K562 (cell line): ENCODE results near the gene ZNF81. TPM values are rescaled to one million over a fixed set of nuclear protein-coding genes. Genes with fewer than 3 reads are reported as not detected.
A peak's percentile ranks its signal among the peaks of the same experiment; 100 is the strongest.

Experiments
- ATAC-seq: fragments of 200-7000 bp; cut with Tn5 transposase; 3 replicates; pipeline ENCODE4 v1.9.1; 2020; ENCODE audit warnings: moderate library complexity
- BruUV-seq: library from RNA; stranded (reverse); fragments of 400-500 nt; replicated peaks from 2 replicates; lab custom pipeline; 2021; lab: Mats Ljungman, UMichigan
- CTCF ChIA-PET: fragments of 300-600 bp; formaldehyde crosslinking; extraction: SDS; loops from one replicate; lab custom pipeline; 2021; ENCODE audit warnings: low intra/inter-chr PET ratio; lab: Yijun Ruan, JAX
- POLR2A ChIA-PET: fragments of 300-600, 350-650 bp; sonication (Branson Sonifier 250); formaldehyde crosslinking; extraction: SDS; loops from one replicate; lab custom pipeline; 2021; ENCODE audit warnings: antibody characterized with exemption, inconsistent platforms; lab: Yijun Ruan, JAX
- DNase-seq, 4 experiments: peaks; one replicate each; pipeline versions ENCODE4 v3.0.0 to v3.0.0-alpha.2; 2011 to 2018; ENCODE audit warnings: low spot score in 3 of 4, mixed read lengths in 3 of 4; ENCODE audit errors: extremely low read depth in 1 of 4
- FAIRE-seq: peaks from 2 replicates; lab custom pipeline; 2011; peaks lifted over from hg19 to GRCh38; lab: Jason Lieb, UNC
- H2AFZ ChIP-seq: 2 replicates; pipeline ENCODE4 v1.6.0; 2011; ENCODE audit warnings: low read depth, low read length, control low read depth, inconsistent platforms
- H3K27ac ChIP-seq: fragments of 200-600 bp; 3 replicates; pipeline ENCODE4 v1.8.0; 2011; ENCODE audit warnings: low read depth, mild to moderate bottlenecking, control low read depth, inconsistent platforms, low read length, moderate library complexity, mixed read lengths; ENCODE audit errors: extremely low read depth
- H3K27me3 ChIP-seq, 2 experiments: fragments of 300-600 bp in 1 of 2; 2 replicates in 1 of 2; 3 replicates in 1 of 2; pipeline versions ENCODE4 v1.6.0 to v1.8.0; 2011; ENCODE audit warnings: inconsistent platforms in 2 of 2, low read length in 2 of 2, mild to moderate bottlenecking in 1 of 2, mixed read lengths in 1 of 2, moderate library complexity in 1 of 2; ENCODE audit not compliant: control insufficient read depth in 2 of 2, insufficient read depth in 2 of 2
- H3K36me3 ChIP-seq: fragments of 300-600 bp; 3 replicates; pipeline ENCODE4 v1.8.0; 2011; ENCODE audit warnings: mild to moderate bottlenecking, low read length, inconsistent platforms; ENCODE audit not compliant: control insufficient read depth, insufficient read depth
- H3K4me1 ChIP-seq, 2 experiments: fragments of 200-600 bp in 1 of 2; replicated peaks in 1 of 2; 2 replicates in 1 of 2; 3 replicates in 1 of 2; pipeline versions ENCODE4 v1.5.1 to v1.8.0; 2011; ENCODE audit warnings: inconsistent platforms in 2 of 2, low read length in 2 of 2, mild to moderate bottlenecking in 1 of 2, mixed read lengths in 1 of 2, moderate library complexity in 1 of 2; ENCODE audit not compliant: control insufficient read depth in 2 of 2, insufficient read depth in 2 of 2
- H3K4me2 ChIP-seq: 2 replicates; pipeline ENCODE4 v1.6.1; 2011; ENCODE audit warnings: low read length, control low read depth, inconsistent platforms, mixed read lengths; ENCODE audit not compliant: insufficient read depth
- H3K4me3 ChIP-seq: fragments of 200-600 bp; sonication (generic), shearing (Covaris generic); 2 replicates; pipeline ENCODE4 v1.5.1; 2016; ENCODE audit warnings: control low read depth, inconsistent platforms
- H3K79me2 ChIP-seq: fragments of 200-600 bp; 3 replicates; pipeline ENCODE4 v1.8.0; 2011; ENCODE audit warnings: low read length, inconsistent platforms; ENCODE audit not compliant: control insufficient read depth, insufficient read depth
- H3K9ac ChIP-seq, 2 experiments: 2 replicates each; pipeline versions ENCODE4 v1.6.0 to v1.6.1; 2011; ENCODE audit warnings: low read depth in 2 of 2, low read length in 2 of 2, control low read depth in 1 of 2, inconsistent platforms in 1 of 2, mild to moderate bottlenecking in 1 of 2, mixed read lengths in 1 of 2; ENCODE audit not compliant: insufficient read depth in 1 of 2
- H3K9me1 ChIP-seq: one replicate; pipeline ENCODE4 v1.6.0; 2011; ENCODE audit warnings: inconsistent platforms, mild to moderate bottlenecking, low read length, moderate library complexity; ENCODE audit not compliant: control insufficient read depth, insufficient read depth
- H3K9me3 ChIP-seq: replicated peaks from 2 replicates; pipeline ENCODE4 v1.5.1; 2011; ENCODE audit warnings: low read depth, low read length, inconsistent platforms; ENCODE audit not compliant: control insufficient read depth, insufficient read depth
- H4K20me1 ChIP-seq: replicated peaks from 2 replicates; pipeline ENCODE4 v1.6.1; 2011; ENCODE audit warnings: low read length, inconsistent platforms, mixed read lengths; ENCODE audit not compliant: control insufficient read depth, insufficient read depth
- ERF ChIP-seq: fragments of 450-650 bp; formaldehyde crosslinking; IDR thresholded peaks from 2 replicates; pipeline ENCODE4 v1.4.0; 2020; ENCODE audit warnings: mild to moderate bottlenecking, mixed read lengths
- RAD21 ChIP-seq, 2 experiments: fragments of 250-450 bp in 1 of 2; fragments of 450-650 bp in 1 of 2; sonication (Bioruptor Pico) in 1 of 2; formaldehyde crosslinking in 1 of 2; IDR thresholded peaks in 1 of 2; conservative IDR thresholded peaks in 1 of 2; 2 replicates each; pipeline versions ENCODE4 v1.4.0 to v1.8.0; 2020 to 2022; ENCODE audit warnings: mild to moderate bottlenecking in 2 of 2, moderate library complexity in 1 of 2
- REST ChIP-seq, 2 experiments: fragments of 450-650 bp; formaldehyde crosslinking in 1 of 2; IDR thresholded peaks; 2 replicates each; pipeline versions ENCODE4 v1.4.0 to v1.6.1; 2014 to 2020; ENCODE audit warnings: mild to moderate bottlenecking in 2 of 2, borderline replicate concordance in 1 of 2, low read depth in 1 of 2
- SMC3 ChIP-seq: conservative IDR thresholded peaks from 2 replicates; pipeline ENCODE4 v1.6.1; 2011; ENCODE audit warnings: low read depth, low read length, improper control_type of control experiment; ENCODE audit not compliant: insufficient read depth
- ZNF79 ChIP-seq: fragments of 250-450 bp; sonication (Bioruptor Pico); IDR thresholded peaks from 2 replicates; pipeline ENCODE4 v1.4.0; 2020; ENCODE audit warnings: low read depth, mild to moderate bottlenecking, moderate library complexity
- WGBS: fragments of 100-300 bp; shearing (Covaris generic); methylation state at CpG from one replicate; pipeline ENCODE4 v1.1.6; 2016; ENCODE audit warnings: low coverage, mixed read lengths; ENCODE audit not compliant: insufficient coverage; ENCODE audit errors: missing lambda C conversion rate; 5-methylcytosine and 5-hydroxymethylcytosine counted together
- in situ Hi-C: fragments of 300-500 bp; cut with MboI; formaldehyde crosslinking; loops from 4 replicates; pipeline ENCODE4 v1.15.0; 2018; ENCODE audit warnings: inconsistent platforms, mixed read lengths
- intact Hi-C: fragments of 100-400 bp; cut with micrococcal nuclease; formaldehyde crosslinking; loops from 2 replicates; pipeline ENCODE4 v1.14.2; 2022
- polyA plus RNA-seq, 8 experiments: library from polyadenylated mRNA; depleted of rRNA in 4 of 8; stranded (reverse) in 5 of 8; unstranded in 3 of 8; fragments of >200 nt; fragmentation: Nextera tagmentation in 2 of 8; fragmentation: Illumina TruSeq in 1 of 8; extraction: Ambion mirVana in 2 of 8; extraction: Trizol in 1 of 8; gene quantifications; 2 replicates each; pipeline versions ENCODE4 v1.2.1 to v1.2.3, GENCODE V29; 2011 to 2014; ENCODE audit warnings: inconsistent platforms in 1 of 8, missing spikeins in 1 of 8
- total RNA-seq, 7 experiments: library from RNA; depleted of rRNA in 6 of 7; stranded (reverse); fragments of >200 nt in 6 of 7; fragmentation: Illumina TruSeq in 2 of 7; extraction: Trizol in 2 of 7; gene quantifications; 2 replicates each; pipeline versions ENCODE4 v1.2.1 to v1.2.3, GENCODE V29; 2011 to 2021; ENCODE audit warnings: low replicate concordance in 1 of 7
- TF ChIP-seq, protein P1 (sequence below): fragments of 450-650 bp; IDR thresholded peaks from 2 replicates; pipeline ENCODE4 v1.7.1; 2018; ENCODE audit warnings: mild to moderate bottlenecking, low read depth; ENCODE audit not compliant: partially characterized antibody
- TF ChIP-seq, protein P2 (sequence below), 3 experiments: IDR thresholded peaks in 2 of 3; conservative IDR thresholded peaks in 1 of 3; 2 replicates each; pipeline ENCODE4 v1.5.1; 2011 to 2012; ENCODE audit warnings: low read length in 3 of 3, mild to moderate bottlenecking in 3 of 3, control low read depth in 2 of 3, improper control_type of control experiment in 1 of 3, inconsistent platforms in 1 of 3, low read depth in 1 of 3, mixed read lengths in 1 of 3, moderate library complexity in 1 of 3; ENCODE audit not compliant: insufficient read depth in 2 of 3

The ZNF81 gene
- total and polyA plus RNA-seq, 9 of the 15 experiments (the other 6 are each of a cell fraction or from before 2014, with no cell fraction given) = 2.4 to 9.6 (median 4.9) TPM

DNA sequence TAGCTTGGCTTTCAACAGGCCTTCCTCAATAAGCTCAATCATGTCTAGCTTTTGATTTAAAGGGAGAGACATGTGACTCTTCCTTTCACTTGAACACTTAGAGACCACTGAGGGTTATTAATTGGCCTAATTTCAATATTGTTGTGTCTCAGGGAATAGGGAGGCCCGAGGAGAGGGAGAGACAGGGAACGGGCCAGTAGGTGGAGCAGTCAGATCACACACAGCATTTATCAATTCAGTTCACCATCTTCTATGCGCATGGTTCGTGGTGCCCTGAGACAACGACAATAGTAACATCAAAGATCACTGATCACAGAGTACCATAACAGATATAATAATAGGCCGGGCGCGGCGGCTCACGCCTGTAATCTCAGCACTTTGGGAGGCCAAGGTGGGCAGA, 17.8 kb downstream of the ZNF81 start:
- Histone ChIP-seq H3K9me3 (no peaks in the 10 kb centered on the region), H3K9me1 (no peaks in the 10 kb centered on the region), H3K27ac (no peak overlapping the region), H3K4me3 (no peak overlapping the region), H3K36me3 (peaks cover 4% of the 10 kb centered on the region; the same call in 1 of the 3 replicates), H3K4me2 (no peak overlapping the region), H2AFZ (no peak overlapping the region), H3K4me1 (no peaks in the 10 kb centered on the region; a peak in 1 of 5 replicates), H3K79me2 (no peaks in the 10 kb centered on the region), H4K20me1 (no peaks in the 10 kb centered on the region), H3K27me3 (no peaks in the 10 kb centered on the region), H3K9ac (no peak overlapping the region)
- intact Hi-C loops (loop anchor here (1.0 kb wide), 1 partner anchor 172 kb away; no protein-coding TSS in a partner anchor), in situ Hi-C loops (loop anchor here (25.0 kb wide), 1 partner anchor 633 kb away; the partner anchor contains the start of gene FTSJ1)
- DNase-seq (peak in 1 of 4 experiments; percentile 24), FAIRE-seq (peak; percentile 59), ATAC-seq (peak; percentile 67; the same call in 2 of the 3 replicates)
- no TSS peak for BruUV-seq
- WGBS = 83% methylated on average over 7 of the region's 10 CpGs
- TF ChIP-seq RAD21 (CRISPR knock-in tag; conservative IDR thresholded peaks at IDR 0.05 in 1 of 2, IDR thresholded peaks at IDR 0.05 in 1 of 2) (peak in 1 of 2 experiments; percentile 51; a peak in 3 of 4 replicates), ZNF79 (CRISPR knock-in tag) (no peak), SMC3 (peak; percentile 37; the same call in 1 of the 2 replicates), REST (IDR thresholded peaks at IDR 0.05; ENCODE audit: borderline replicate concordance) (peak; percentile 69), REST (CRISPR knock-in tag; IDR thresholded peaks at IDR 0.05; ENCODE audit: low read depth) (no peak), ERF (CRISPR knock-in tag) (no peak)
- TF ChIP-seq, protein P1, sequence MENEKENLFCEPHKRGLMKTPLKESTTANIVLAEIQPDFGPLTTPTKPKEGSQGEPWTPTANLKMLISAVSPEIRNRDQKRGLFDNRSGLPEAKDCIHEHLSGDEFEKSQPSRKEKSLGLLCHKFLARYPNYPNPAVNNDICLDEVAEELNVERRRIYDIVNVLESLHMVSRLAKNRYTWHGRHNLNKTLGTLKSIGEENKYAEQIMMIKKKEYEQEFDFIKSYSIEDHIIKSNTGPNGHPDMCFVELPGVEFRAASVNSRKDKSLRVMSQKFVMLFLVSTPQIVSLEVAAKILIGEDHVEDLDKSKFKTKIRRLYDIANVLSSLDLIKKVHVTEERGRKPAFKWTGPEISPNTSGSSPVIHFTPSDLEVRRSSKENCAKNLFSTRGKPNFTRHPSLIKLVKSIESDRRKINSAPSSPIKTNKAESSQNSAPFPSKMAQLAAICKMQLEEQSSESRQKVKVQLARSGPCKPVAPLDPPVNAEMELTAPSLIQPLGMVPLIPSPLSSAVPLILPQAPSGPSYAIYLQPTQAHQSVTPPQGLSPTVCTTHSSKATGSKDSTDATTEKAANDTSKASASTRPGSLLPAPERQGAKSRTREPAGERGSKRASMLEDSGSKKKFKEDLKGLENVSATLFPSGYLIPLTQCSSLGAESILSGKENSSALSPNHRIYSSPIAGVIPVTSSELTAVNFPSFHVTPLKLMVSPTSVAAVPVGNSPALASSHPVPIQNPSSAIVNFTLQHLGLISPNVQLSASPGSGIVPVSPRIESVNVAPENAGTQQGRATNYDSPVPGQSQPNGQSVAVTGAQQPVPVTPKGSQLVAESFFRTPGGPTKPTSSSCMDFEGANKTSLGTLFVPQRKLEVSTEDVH = no peak
- TF ChIP-seq, protein P2, sequence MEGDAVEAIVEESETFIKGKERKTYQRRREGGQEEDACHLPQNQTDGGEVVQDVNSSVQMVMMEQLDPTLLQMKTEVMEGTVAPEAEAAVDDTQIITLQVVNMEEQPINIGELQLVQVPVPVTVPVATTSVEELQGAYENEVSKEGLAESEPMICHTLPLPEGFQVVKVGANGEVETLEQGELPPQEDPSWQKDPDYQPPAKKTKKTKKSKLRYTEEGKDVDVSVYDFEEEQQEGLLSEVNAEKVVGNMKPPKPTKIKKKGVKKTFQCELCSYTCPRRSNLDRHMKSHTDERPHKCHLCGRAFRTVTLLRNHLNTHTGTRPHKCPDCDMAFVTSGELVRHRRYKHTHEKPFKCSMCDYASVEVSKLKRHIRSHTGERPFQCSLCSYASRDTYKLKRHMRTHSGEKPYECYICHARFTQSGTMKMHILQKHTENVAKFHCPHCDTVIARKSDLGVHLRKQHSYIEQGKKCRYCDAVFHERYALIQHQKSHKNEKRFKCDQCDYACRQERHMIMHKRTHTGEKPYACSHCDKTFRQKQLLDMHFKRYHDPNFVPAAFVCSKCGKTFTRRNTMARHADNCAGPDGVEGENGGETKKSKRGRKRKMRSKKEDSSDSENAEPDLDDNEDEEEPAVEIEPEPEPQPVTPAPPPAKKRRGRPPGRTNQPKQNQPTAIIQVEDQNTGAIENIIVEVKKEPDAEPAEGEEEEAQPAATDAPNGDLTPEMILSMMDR (IDR thresholded peaks at IDR 0.05 in 2 of 3, conservative IDR thresholded peaks at IDR 0.05 in 1 of 3; ENCODE audit: insufficient read depth in 2 of 3, low read depth in 1 of 3, low read length in 3 of 3) = peak; percentile 40 to 56 (median 48); a peak in 4 of 6 replicates
- ChIA-PET POLR2A (no interaction called here), CTCF (interaction anchor here (0.6 to 1.4 kb wide), 3 partner anchors 170 to 173 kb away, joined by 5 to 7 read pairs (median 5); no protein-coding TSS in a partner anchor)
